NOMO-1 (cell line): ENCODE data around the gene MT1G.
"Not testable (repeated sequence)": the region's sequence is repeated elsewhere in the genome, so short reads cannot be mapped to it uniquely, and the experiment has no call there.

ENCODE experiments used
- DNase-seq, 2 experiments: peaks; one replicate each; lab custom pipeline; 2025; ENCODE audit not compliant: unreplicated experiment in 2 of 2; lab: John Stamatoyannopoulos, UW

The MT1G gene

DNA sequence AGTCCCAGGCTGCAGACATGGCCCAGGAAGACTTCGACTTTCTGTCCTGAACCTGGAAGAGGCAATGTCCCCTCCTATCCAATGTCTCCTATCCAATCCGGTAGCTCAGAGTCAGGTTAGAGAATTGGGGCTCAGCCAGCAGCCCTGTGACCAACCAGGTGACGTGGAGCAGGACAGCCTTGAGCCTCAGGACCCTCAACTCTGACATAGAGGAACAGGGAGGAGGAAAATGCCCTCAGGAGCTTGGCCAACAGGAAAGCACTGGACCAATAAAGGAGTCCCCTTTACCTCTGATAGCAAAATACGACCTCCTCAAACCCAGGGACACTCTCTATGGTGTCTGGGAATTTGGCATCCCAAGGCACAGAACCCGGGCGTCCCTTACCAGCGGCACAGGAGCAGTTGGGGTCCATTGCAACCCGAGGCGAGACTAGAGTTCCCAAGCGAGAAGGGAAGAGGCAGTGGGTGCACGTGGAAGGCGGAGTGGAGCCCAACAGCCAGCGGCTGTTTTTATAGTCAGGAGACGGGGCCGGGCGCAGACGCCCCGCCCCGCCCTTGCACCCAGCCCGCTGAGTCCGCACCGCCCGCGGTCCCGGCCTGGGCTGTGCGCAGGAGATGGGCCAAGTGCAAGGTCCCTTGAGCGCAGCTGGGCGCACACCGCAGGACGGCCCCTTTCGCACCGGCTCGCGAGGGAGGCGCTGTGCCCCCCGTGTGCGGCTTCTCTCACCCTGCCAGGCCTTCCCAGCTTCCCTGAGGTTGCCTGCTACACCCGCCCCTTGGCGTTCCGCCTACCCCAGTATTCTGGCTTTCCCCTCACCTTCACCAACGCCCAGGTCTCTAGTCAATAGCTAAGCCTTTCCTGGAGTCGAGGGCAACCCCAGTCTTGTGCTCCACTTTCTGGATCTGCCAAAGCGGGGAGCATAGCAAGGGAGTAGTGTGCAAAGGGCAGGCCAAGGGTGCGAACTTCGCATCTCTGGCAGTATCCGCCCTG, at the start of gene MT1G:
Gene MT1G, minus strand, starts transcription at position 485 of the 991 bp plus-strand sequence. Its CDS starts 72 bp downstream, at position 413.
- DNase-seq = peak; percentile 82 to 96

DNA sequence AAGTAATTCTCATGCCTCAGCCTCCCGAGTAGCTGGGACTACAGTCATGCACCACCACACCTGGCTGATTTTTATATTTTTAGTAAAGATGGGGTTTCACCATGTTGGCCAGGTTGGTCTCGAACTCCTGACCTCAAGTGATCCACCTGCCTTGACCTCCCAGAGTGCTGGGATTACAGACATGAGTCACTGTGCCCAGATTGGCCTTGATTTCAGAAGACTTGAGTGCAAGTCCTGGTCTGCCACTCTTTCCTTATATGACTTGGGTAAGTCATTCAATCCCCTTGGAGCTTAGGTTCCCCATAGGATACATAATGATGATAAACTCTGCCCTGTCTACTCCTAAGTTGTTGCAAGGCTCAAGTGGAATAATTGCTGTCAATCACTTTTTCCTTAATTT, 49.7 kb upstream of the MT1G start:
- DNase-seq = not testable (repeated sequence)

DNA sequence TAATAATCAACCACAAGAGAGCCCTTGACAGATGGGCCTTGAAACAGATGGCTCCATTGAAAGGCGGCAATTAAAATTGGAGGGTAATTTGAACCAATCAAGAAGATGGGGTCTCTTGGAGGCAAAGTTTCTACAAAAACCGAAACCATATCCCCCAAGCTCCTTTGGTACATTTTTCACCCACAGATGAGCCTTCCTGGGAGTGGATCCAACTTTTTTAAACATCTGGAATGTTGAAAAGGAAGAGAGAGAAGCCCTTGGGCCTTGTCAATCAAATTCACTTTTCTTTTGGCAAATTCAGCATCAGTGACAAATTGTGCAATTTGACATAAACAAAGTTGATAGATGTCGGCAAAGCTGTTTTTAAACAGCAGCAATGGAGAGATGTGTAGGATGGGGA, 48.9 kb upstream of the MT1G start:
- no peak for DNase-seq

DNA sequence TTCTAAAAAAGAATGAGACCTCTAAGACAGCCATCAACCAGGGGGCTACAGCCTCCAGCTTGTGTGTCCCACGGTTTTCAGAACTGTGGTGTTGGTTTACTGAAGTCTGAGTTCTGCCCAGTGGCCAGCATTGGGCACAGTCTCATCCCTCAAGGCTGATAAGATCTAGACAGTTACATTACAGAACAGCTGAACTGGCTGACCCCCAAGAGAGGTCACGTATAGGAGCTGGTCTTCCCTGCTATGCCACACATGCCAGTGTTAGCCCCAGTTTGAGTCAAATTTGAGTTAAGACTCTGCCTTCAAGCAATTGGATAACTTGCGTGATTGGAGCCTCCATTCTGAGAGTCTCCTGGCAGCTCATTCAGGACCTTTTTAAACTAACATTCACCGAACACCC, 47.3 kb upstream of the MT1G start:
- no peak for DNase-seq

DNA sequence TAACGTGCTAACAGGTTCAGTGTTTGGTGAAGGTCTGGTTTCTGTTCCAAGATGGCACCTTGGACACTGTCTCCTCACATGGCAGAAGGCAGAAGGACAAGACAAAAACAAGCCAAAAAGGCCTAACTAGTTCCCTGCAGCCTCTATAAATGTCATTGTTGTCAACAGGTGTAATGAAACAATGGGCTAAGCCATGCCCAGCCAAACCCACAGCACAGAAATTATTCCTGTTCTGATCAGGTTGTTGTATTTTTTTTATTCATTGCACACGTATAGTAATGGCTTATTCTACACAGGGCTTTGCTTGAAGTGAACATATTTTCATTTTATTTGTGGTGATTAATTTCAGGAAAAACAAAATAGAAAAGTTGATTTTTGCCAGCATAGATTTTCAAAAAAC, 45.9 kb upstream of the MT1G start:
- no peak for DNase-seq

- DNase-seq = no peak
Measured at GRCh38 chr16:56711862-56712261, 44.0 kb upstream of the MT1G start.

DNA sequence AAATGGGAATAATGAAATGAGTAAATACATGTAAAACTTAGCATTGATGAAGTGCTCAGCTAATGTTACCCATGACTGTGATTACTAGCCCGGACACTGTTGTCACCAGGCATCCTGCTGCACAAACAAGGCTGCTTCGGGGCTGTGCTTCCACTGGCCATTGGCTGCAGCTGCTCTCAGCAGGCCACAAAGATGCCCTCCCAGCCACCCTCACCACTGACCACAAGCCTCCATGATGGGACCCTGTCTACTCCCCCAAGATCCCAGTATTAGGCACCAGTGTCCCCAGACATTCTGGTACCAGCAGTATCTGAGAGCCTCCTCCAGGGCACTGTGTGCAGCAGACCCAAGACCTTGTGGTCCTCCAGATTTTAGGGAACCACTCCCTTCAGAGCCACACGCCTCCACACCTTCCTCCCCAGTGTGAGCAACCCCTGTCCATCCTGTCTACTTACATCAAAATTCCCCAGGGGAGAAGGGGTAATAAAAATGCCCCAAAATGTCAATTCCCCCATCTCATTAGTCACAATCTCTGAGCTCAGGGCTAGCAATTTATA, 42.4 kb upstream of the MT1G start:
- no peak for DNase-seq

GRCh38 chr16:56709443-56710040, 41.7 kb upstream of the MT1G start:
- DNase-seq = no peak

DNA sequence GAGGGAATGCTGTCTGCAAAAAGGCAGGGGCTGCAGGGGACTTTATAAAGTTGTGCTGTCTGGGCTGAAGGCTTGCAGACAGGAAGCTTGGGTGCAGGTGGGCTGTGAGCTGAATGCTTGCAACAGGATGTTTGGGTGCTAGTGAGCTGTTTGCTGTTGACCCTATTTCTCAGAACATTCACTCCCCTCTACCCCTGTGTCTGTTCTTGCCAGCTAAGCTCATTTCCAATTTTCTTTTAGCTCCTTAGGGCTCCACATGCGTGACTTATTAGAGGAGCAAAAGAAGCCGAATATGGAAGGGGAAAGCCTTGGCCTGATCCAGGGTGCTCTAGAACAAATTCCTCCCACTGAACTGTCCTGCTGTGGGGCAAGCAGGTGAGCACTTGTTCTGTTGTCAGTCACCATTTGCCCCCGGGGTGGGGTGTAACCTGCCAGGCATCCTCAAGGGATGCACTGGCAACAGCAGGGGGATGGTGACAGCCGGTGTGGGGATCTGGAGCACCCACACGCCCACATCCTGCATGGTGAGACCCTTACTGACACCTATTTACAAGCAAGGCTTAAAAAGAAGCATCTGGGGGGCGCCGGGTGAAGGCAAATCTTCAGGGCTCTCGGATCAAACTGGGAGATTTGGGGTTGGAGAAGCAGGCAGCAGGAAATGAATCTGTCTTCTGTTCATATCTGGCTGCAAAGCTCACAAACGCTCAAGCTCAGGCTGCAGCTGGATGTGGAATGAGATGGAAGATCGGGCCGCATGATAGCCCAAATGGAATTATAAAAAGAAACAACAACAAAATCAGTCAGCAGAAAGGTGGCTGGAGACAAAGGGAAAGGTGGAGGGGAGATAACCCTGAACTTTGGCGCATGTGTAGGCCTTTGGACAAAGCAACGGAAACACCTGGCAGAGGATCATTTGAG, 40.9 kb upstream of the MT1G start:
- no peak for DNase-seq

- no peak for DNase-seq
Measured at GRCh38 chr16:56702836-56703235, 35.0 kb upstream of the MT1G start.

DNA sequence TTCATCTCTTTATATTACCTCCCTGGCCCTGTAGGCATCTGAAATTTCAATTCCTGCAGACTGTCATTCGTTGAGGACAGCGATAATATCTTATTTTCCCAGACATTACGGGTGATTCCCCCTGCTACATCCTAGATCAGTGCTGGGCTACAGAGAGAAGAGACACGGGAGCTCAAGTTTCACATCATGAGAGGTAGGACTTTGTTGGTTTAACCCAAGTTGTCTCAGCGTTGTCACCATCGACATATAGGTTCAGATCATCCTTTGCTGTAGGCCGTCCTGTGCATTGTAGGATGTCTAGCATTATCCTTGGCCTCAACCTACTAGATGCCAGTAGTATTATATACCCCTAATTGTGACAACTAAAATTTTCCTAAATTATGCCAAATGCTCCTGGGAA, 33.7 kb upstream of the MT1G start:
- DNase-seq = no peak

- no peak for DNase-seq
Measured at GRCh38 chr16:56700631-56701030, 32.8 kb upstream of the MT1G start.

DNA sequence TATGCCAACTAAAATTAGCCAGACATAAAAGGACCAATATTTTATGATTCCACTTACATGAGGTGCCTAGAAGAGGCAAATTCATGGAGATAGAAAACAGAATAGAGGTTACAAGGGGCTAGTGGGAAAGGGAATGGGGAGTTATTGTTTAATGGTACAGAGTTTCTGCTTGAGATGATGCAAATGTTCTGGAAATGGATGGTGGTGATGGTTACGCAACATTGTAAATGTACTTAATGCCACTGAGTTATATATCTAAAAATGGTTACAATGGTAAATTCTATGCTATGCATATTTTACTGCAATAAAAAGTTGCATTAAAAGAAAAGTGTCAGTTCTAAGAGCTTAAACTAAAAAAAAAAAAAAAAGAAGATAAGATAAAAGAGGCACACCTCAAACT, 32.3 kb upstream of the MT1G start:
- DNase-seq = peak in 1 of 2 experiments; percentile 26

- DNase-seq = no peak
Measured at GRCh38 chr16:56697456-56698155, 29.7 kb upstream of the MT1G start.

- no peak for DNase-seq
Measured at GRCh38 chr16:56695246-56695645, 27.4 kb upstream of the MT1G start.

DNA sequence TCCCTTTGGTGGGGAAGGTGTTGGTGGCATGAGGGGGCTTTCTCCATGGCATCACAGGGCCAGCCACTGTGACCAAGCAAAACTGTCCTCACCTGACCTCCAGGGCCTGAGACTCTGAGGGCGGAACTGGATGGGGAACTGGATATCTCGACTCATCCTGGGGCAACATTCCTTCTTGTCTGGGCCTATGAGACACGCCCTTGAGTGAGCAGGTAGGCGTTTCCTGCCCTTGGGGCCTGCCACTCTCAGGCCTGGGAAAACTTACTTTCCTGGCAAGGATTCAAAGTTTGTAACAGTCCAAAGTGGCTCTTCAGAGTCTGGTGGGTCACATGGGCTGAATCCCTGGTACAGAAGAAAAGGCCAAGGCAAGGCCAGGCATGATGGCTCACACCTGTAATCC, 24.0 kb upstream of the MT1G start:
- DNase-seq = no peak

DNA sequence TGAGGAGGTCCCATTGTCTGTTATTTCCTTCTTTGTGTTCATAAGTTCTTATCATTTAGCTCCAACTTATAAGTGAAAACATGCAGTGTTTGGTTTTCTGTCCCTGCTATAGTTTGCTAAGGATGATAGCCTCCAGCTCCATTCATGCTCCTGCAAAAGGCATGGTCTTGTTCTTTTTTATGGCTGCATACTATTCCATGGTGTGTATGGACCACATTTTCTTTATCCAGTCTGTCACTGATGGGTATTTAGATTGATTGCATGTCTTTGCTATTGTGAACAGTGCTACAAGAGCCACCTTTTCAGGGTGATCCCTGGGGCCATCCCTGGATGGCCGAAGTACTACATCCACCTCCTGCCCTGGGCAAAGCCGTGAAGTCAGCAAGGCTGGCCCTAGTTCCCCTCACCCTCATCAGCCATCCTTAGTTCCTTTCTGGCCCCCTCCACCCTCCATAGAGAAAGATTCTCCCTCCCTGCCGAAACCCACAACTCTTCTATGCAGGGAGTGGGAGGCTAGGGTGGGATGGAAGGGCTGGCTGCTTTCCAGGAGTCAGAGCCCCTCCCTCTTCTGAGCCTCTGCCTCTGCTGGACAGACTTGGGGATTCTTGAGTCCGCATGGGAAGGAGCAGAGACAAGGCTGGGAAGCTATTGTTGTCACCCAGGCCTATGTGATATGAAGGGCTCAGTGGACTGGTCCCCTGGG, 22.7 kb upstream of the MT1G start:
- DNase-seq = no peak

- no peak for DNase-seq
Measured at GRCh38 chr16:56689171-56689570, 21.3 kb upstream of the MT1G start.

DNA sequence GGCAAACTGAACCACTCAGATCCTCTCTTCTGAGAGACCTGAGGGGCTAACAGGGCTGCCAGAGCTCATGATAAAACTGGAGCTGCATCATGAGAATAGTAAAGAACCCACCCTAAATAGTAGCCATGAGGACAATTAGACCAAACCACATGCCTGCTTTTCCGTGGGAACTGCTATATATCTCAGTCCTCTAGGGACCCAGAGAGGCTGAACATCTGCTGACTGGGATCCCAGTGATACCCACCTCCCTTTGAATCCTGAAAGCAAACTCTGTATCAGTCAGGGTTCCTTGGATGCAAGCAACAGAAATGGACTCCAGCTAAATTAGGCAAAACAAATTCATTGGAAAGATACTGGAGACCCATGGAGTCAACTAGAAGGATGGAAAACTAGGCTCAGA, 20.9 kb upstream of the MT1G start:
- DNase-seq = no peak

DNA sequence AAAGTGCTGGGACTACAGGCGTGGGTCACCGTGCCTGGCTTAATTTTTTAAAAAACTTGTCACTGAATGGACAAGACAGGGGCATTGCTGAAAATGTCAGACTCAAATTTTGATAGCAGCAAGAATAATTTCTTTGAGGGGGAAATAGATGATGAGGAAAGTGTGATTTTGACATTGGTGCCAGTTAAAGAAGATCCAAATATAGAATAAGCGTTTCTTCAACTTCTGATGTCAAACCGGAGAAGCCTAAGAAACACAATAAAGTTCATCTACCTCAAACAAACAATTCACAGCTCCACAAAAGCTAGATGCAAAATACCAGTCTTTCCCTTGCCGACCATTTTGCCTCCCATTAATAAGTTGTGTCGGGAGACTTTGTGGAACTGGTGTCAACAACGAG, 18.9 kb upstream of the MT1G start:
- DNase-seq = no peak
